ENCODE results near the gene PSMD5.

- TF ChIP-seq CTCF (IDR thresholded peaks at IDR 0.05; ENCODE audit: poor library complexity, severe bottlenecking): no peak
- TF ChIP-seq EZH2 (IDR thresholded peaks at IDR 0.05; ENCODE audit: borderline replicate concordance, insufficient read depth, low read length, poor library complexity, severe bottlenecking): no peak
- no peak for TF ChIP-seq POLR2AphosphoS5 (IDR thresholded peaks at IDR 0.05)
- TF ChIP-seq SMC3 (conservative IDR thresholded peaks at IDR 0.05; ENCODE audit: poor library complexity): no peak
- no peak for TF ChIP-seq TAF1 (IDR thresholded peaks at IDR 0.05; ENCODE audit: low read depth)
- TF ChIP-seq EP300 (conservative IDR thresholded peaks at IDR 0.05; ENCODE audit: poor library complexity, severe bottlenecking): no peak
Observed at GRCh38 chr9:120856700-120857099, 14.0 kb upstream of the PSMD5 start.
